ENCODE data around the gene PLA2G3.

PLA2G3 gene

GRCh38 chr22:31144223-31144622 lies 3.9 kb upstream of the PLA2G3 start:
- no peak for DNase-seq (ENCODE audit: low read depth)

DNA sequence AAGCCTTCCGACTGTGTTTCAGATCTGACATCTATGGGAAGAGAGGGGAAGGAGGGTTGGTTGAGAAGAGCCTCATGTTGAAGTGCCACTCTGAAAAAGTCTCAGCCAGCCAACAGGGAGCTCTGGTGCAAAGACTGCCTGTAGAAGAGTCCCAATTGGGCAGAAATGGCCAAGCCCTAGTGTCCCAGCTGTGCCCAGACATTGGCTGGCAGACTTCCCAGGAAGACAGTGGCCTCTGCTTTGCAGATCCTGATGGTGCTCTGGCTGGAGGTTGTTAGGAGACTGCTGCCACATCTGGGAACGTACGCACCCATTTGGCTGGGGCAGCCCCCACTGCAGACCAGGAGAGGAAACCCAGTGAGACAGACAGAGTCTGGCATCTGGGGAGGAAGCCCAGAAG lies 3.2 kb upstream of the PLA2G3 start:
- DNase-seq (ENCODE audit: low read depth) = no peak

DNA sequence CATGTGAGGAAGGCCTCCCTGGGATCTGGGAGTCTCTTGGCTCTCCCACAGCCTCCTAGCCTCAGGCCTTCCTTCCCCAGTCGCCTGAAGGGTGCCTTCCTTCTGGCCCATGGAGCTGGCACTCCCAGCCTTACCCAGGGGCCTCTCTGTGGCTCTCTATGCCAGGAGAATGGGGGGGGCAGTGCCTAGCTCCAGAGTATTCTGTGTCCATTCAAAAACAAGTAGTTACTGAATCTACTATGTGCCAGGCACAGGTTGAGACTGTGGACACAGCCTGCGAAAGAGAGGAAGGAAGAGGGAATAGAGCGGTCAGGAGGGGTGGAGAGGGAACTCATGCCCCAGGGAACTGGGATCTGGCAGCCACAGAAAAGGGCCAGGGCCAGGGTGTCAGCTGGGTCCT lies 2.7 kb upstream of the PLA2G3 start:
- DNase-seq (ENCODE audit: low read depth) = no peak

- no peak for DNase-seq (ENCODE audit: low read depth)
Measured at GRCh38 chr22:31142285-31142684, 2.0 kb upstream of the PLA2G3 start.

DNA sequence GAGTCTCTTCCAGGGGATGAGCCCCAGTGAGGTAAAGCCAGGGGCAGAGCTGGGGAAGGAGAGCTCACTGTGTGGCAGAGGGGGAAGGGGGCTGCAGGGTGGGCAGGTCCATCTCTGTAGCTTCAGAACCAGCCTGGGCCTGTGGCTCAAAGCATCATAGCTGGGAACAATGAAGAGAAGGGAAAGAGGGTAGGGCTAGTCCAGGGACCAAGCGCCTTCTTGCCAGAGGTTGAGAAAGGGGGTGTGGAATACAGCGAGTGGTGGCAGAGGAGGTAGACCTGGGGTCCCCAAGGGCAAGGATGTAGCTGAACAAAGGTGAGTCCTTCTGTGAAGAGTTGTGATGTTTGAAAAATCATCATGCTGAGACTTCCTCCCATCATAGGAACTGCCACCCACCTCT lies 1.2 kb upstream of the PLA2G3 start:
- no peak for DNase-seq (ENCODE audit: low read depth)

GRCh38 chr22:31140746-31141145 lies 438 bp upstream of the PLA2G3 start:
- no peak for DNase-seq (ENCODE audit: low read depth)

- DNase-seq (ENCODE audit: low read depth) = no peak
Measured at GRCh38 chr22:31139066-31139465, 1.2 kb downstream of the PLA2G3 start.

DNA sequence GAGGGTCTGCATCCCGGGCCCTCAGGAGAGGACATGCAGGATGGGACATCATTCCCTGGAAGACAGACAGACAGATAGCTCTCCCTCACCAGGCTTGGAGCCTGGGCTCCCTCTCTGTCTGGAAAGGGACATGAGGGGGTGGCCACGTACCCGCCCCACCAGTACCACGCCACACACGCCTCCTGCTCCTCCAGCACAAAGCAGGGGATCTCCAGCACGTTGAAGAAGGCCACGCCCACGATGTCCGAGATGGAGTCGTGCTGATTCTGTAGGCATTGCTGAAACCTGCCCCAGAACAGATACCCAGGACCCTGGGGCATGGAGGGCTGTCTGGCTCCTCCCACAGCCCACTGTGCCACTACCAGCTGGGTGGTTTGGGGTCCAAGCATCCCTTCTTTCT lies 2.2 kb downstream of the PLA2G3 start:
- no peak for DNase-seq (ENCODE audit: low read depth)

- no peak for DNase-seq (ENCODE audit: low read depth)
Measured at GRCh38 chr22:31137721-31138120, 2.6 kb downstream of the PLA2G3 start.

- DNase-seq (ENCODE audit: low read depth) = no peak
Measured at GRCh38 chr22:31136711-31137110, 3.6 kb downstream of the PLA2G3 start.

DNA sequence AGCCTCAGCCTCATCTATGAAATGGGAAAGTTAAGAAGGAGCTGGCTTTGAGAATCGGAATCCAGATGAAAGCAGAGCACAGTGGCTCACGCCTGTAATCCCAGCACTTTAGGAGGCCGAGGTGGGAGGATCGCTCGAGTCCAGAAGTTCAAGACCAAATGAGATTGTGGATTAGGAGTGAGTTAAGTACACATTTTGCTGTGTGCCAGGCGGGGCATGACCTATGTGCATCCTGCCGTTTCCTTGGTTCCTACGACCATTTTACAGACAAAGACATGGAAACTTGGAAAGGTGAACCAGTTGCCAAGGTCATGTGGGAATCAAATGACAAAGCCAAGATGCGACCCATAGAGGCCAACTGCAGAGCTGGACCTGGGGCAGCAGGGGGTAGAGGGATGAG lies 4.2 kb downstream of the PLA2G3 start:
- no peak for DNase-seq (ENCODE audit: low read depth)

DNA sequence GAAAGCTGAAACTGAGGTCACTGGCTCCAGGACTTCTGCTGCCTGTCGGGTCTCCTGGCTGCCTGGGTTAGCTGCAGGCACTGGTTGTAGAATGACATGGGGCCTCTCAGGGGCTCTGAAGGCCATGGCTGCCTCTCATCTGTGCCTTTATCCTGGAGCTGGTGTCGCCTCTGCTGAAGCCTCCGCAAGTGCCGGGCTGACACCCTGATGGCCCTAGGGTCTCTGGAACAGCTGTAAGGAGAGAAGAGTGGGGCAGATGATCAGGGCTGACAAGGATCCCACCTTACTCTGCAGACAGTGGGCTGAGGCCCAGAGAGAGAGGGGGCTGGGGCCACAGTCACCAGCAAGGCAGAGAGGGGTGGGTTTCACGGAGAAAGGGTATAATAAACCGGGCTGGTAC lies 4.6 kb downstream of the PLA2G3 start:
- no peak for DNase-seq (ENCODE audit: low read depth)

DNA sequence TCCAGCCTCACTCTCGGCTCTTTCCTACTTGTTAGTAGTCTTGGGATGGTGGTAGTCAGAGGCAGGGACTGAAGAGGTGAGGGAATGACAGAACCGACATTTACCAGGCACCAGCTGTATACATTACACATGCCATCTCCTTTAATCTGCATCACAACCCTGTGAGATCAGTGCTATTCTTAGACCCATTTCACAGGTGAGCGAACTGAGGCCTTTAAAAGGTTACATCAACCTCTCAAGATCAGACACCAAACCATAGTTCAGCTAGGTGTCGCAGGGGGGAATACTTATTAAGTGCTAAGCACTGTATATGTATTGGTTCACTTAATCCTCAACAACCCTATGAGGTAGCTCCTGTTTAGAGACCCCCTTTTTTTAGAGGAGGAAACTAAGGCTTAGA lies 5.6 kb downstream of the PLA2G3 start:
- no peak for DNase-seq (ENCODE audit: low read depth)

- DNase-seq (ENCODE audit: low read depth) = no peak
Measured at GRCh38 chr22:31133911-31134310, 6.4 kb downstream of the PLA2G3 start.

- no peak for DNase-seq (ENCODE audit: low read depth)
Measured at GRCh38 chr22:31130873-31131272, 9.4 kb downstream of the PLA2G3 start.

DNA sequence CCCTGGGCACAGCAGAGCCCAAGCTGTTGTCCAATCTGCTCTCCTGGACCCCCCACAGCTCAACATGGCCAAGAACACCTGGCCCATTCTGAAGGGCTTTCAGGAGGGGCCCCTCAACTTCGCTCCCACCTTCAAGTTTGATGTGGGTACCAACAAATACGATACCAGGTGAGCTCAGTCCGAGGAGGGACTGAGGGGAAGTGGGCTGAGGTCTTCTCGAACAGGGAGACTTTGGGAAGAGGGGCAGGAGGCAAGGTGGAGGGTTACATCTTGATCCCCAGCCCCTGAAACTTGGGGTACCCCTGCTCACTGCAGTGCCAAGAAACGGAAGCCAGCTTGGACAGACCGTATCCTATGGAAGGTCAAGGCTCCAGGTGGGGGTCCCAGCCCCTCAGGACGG lies 12.2 kb downstream of the PLA2G3 start:
- no peak for DNase-seq (ENCODE audit: low read depth)

GRCh38 chr22:31127181-31127772 lies 13.0 kb downstream of the PLA2G3 start:
- DNase-seq (ENCODE audit: low read depth) = no peak

- DNase-seq (ENCODE audit: low read depth) = no peak
Measured at GRCh38 chr22:31126869-31127175, 13.5 kb downstream of the PLA2G3 start.

DNA sequence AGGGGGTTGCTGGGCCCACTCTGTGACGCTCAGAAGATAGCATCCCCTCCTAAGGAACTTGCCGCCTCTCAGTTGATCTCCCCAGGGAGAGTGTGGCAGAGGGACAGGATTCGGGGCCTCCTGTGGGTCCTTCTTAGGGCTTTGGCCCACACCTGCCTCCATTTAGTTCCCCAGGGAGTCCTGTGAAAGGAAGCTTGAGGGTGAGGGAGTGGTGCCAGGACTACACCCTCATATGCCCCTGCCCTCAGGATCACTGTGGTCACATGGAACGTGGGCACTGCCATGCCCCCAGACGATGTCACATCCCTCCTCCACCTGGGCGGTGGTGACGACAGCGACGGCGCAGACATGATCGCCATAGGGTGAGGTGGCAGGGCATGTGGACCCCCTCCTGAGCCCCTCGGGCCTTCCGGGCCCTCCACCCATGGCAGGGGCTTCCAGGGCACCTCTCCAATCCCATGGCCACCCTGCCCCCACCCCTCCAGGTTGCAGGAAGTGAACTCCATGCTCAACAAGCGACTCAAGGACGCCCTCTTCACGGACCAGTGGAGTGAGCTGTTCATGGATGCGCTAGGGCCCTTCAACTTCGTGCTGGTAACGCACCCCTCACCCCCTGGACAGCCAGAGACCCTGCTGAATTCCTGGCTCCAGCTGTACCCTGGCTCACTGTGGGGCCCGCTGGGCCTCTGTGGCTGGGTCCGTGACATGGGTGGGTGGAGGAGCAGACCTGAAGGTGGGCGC lies 14.0 kb downstream of the PLA2G3 start:
- no peak for DNase-seq (ENCODE audit: low read depth)

- no peak for DNase-seq (ENCODE audit: low read depth)
Measured at GRCh38 chr22:31125521-31126117, 14.7 kb downstream of the PLA2G3 start.

GRCh38 chr22:31124811-31125465 lies 15.4 kb downstream of the PLA2G3 start:
- no peak for DNase-seq (ENCODE audit: low read depth)

DNA sequence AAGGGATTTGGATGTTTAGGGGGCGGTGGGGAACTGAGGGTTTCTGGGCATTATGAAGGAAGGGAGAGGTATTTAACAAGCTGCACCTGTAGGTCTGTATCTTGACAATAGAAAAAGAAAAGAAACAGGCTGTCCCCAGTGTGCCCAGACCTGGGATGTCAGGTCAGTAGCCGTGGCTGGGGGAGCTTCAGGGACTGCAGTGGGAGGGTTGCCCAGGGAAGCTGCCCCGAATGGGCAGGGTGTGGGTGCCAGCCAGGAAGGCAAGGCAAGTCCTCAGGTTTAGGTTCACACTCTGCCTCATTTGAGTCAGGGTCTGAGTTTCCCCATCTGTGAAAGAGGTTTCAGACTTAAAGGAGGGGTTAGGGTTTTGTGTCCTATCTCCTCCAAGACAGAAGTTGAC lies 16.0 kb downstream of the PLA2G3 start:
- no peak for DNase-seq (ENCODE audit: low read depth)

DNA sequence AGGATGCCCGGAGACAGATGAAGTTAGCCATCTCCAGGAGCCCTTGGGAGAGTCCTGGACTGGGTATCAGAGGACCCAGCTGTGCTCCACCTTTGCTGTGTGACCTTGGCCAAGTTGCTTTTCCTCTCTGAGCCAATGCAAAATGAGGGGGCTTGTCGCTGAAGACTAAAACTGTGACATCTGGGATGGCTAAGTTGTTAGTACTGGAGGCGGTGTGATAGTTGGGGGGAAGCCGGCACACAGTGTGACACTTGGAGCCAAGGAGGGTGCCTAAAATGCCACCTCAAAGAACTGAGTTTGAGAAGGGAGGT lies 17.1 kb downstream of the PLA2G3 start:
- no peak for DNase-seq (ENCODE audit: low read depth)

Measured in activated gamma-delta T cell treated with anti-CD3 and anti-CD28 coated beads, Interleukin-2, amount 50 U/mL, for 16 hours (primary cell).